Panc1 (cell line): ENCODE measurements around the gene PTPN1. TPM values are rescaled to one million over a fixed set of nuclear protein-coding genes. Genes with fewer than 3 reads are reported as not detected.

ENCODE experiments used
- ATAC-seq: fragments of 200-7000 bp; cut with Tn5 transposase; 2 replicates; pipeline ENCODE4 v1.9.1; 2020; ENCODE audit warnings: mild to moderate bottlenecking, moderate library complexity
- BruUV-seq: library from RNA; stranded (reverse); fragments of 400-500 nt; replicated peaks from 2 replicates; lab custom pipeline; 2021; lab: Mats Ljungman, UMichigan
- CTCF ChIA-PET: fragments of 300-600 bp; sonication (Branson Sonifier 250); formaldehyde crosslinking; loops from one replicate; lab custom pipeline; 2022; ENCODE audit warnings: antibody characterized with exemption; lab: Charles Lee
- POLR2A ChIA-PET: fragments of 300-600 bp; sonication (Branson Sonifier 250); formaldehyde crosslinking; loops from one replicate; lab custom pipeline; 2022; ENCODE audit warnings: antibody characterized with exemption; lab: Charles Lee
- DNase-seq: peaks from one replicate; pipeline ENCODE4 v3.0.0-alpha.2; 2010; ENCODE audit warnings: low read depth, low spot score
- H3K27ac ChIP-seq: 2 replicates; pipeline ENCODE4 v1.5.1; 2011; ENCODE audit warnings: mild to moderate bottlenecking, low read length, inconsistent platforms
- H3K27me3 ChIP-seq: fragments of 200-500 bp; sonication (Bioruptor generic); 2 replicates; pipeline ENCODE4 v1.6.0; 2014; ENCODE audit warnings: low read length, inconsistent platforms; ENCODE audit not compliant: control insufficient read depth, insufficient read depth
- H3K36me3 ChIP-seq: fragments of 200-500 bp; sonication (Bioruptor generic); 2 replicates; pipeline ENCODE4 v1.5.1; 2014; ENCODE audit warnings: inconsistent platforms, mild to moderate bottlenecking, low read length, moderate library complexity; ENCODE audit not compliant: control insufficient read depth, insufficient read depth
- H3K4me1 ChIP-seq: 2 replicates; pipeline ENCODE4 v1.5.1; 2011; ENCODE audit warnings: inconsistent platforms, mild to moderate bottlenecking, low read length, moderate library complexity; ENCODE audit not compliant: control insufficient read depth, insufficient read depth
- H3K4me3 ChIP-seq, 2 experiments: 2 replicates each; pipeline ENCODE4 v1.5.1; 2011 to 2012; ENCODE audit warnings: low read depth in 2 of 2, low read length in 2 of 2, mild to moderate bottlenecking in 2 of 2, inconsistent platforms in 1 of 2, moderate library complexity in 1 of 2
- H3K9me3 ChIP-seq: fragments of 200-500 bp; sonication (Bioruptor generic); 2 replicates; pipeline ENCODE4 v1.5.1; 2014; ENCODE audit warnings: low read depth, mild to moderate bottlenecking, inconsistent platforms, low read length, moderate library complexity; ENCODE audit not compliant: control insufficient read depth, insufficient read depth
- CTCF ChIP-seq: fragments of 450-650 bp; IDR thresholded peaks from 2 replicates; pipeline ENCODE4 v1.5.1; 2017; ENCODE audit warnings: mild to moderate bottlenecking
- POLR2AphosphoS5 ChIP-seq: IDR thresholded peaks from 2 replicates; pipeline ENCODE4 v1.6.1; 2012; ENCODE audit warnings: mild to moderate bottlenecking, low read depth, low read length, moderate library complexity
- REST ChIP-seq, 2 experiments: IDR thresholded peaks; 2 replicates each; pipeline ENCODE4 v1.6.1; 2011 to 2012; ENCODE audit warnings: low read depth in 2 of 2, control low read depth in 1 of 2, low read length in 1 of 2, mild to moderate bottlenecking in 1 of 2, moderate library complexity in 1 of 2; ENCODE audit not compliant: insufficient read depth in 1 of 2
- SIN3A ChIP-seq: IDR thresholded peaks from 2 replicates; pipeline ENCODE4 v1.6.1; 2012; ENCODE audit warnings: low read depth, mild to moderate bottlenecking, low read length, moderate library complexity, borderline replicate concordance; ENCODE audit not compliant: insufficient read depth
- TCF7L2 ChIP-seq: IDR thresholded peaks from 2 replicates; pipeline ENCODE4 v1.6.1; 2011; ENCODE audit warnings: mild to moderate bottlenecking, low read depth, low read length, inconsistent platforms
- in situ Hi-C: cut with HindIII; loops from 2 replicates; pipeline ENCODE4 v1.10.0; 2016; ENCODE audit warnings: low sequenced_read_pairs, low pct_unique_long_range_greater_than_20kb
- intact Hi-C: fragments of 100-400 bp; cut with micrococcal nuclease; formaldehyde crosslinking; loops from one replicate; pipeline ENCODE4 v1.10.0; 2022; ENCODE audit not compliant: unreplicated experiment
- total RNA-seq: library from RNA; stranded (reverse); gene quantifications from one replicate; pipeline ENCODE4 v1.2.1, GENCODE V29; 2021; ENCODE audit not compliant: unreplicated experiment

The PTPN1 gene
- total RNA-seq, 1 experiment from 2014 or later, result 42.2 TPM

- TF ChIP-seq POLR2AphosphoS5 (no peak), SIN3A (no peak), TCF7L2 (no peak), CTCF (no peak), REST (IDR thresholded peaks at IDR 0.05; ENCODE audit: insufficient read depth in 1 of 2, low read depth in 2 of 2, low read length in 1 of 2) (no peak)
- H3K27me3 ChIP-seq, result no peaks in the 10 kb centered on the region
- ATAC-seq, result peak; percentile 56; the same call in 1 of the 2 replicates
- H3K4me3 ChIP-seq, result no peak overlapping the region
- H3K27ac ChIP-seq, result peak overlapping the region; percentile 46; the same call in 1 of the 2 replicates
- in situ Hi-C loops, result no loop called here
- H3K36me3 ChIP-seq, result no peaks in the 10 kb centered on the region
- ChIA-PET POLR2A (interaction anchor here (0.7 kb wide), 1 partner anchor 449 kb away, joined by 6 read pairs; no protein-coding TSS in a partner anchor), CTCF (interaction anchor here (0.6 to 0.9 kb wide), 2 partner anchors 15 to 132 kb away, joined by 3 to 4 read pairs; no protein-coding TSS in a partner anchor)
- no peak for DNase-seq
- H3K9me3 ChIP-seq, result no peaks in the 10 kb centered on the region
- no TSS peak for BruUV-seq
- peaks cover 16% of the 10 kb centered on the region; the same call in 1 of the 2 replicates for H3K4me1 ChIP-seq
- intact Hi-C loops, result no loop called here
Measured at GRCh38 chr20:50496773-50497385, 13.3 kb upstream of the PTPN1 start.

GRCh38 chr20:50498071-50498776 lies 12.0 kb upstream of the PTPN1 start:
- intact Hi-C loops, result no loop called here
- CTCF ChIA-PET, result interaction anchor here (0.6 kb wide), 1 partner anchor 412 kb away, joined by 3 read pairs; no protein-coding TSS in a partner anchor
- BruUV-seq, result no TSS peak
- H3K27me3 ChIP-seq, result no peaks in the 10 kb centered on the region
- in situ Hi-C loops, result no loop called here
- H3K4me3 ChIP-seq, result no peak overlapping the region
- ATAC-seq (no peak), DNase-seq (no peak)
- no peaks in the 10 kb centered on the region for H3K9me3 ChIP-seq
- TF ChIP-seq TCF7L2 (no peak), SIN3A (no peak), POLR2AphosphoS5 (no peak), CTCF (no peak), REST (IDR thresholded peaks at IDR 0.05; ENCODE audit: insufficient read depth in 1 of 2, low read depth in 2 of 2, low read length in 1 of 2) (no peak)
- 0 out of 2 replicates have a peak overlapping the region, but pooled peaks have one; percentile 9 for H3K27ac ChIP-seq
- H3K4me1 ChIP-seq, result peaks cover 25% of the 10 kb centered on the region
- no peaks in the 10 kb centered on the region for H3K36me3 ChIP-seq
- POLR2A ChIA-PET, result no interaction called here
